NCI-H1694 (cell line): ENCODE measurements around the gene GPR150.
"Not testable (repeated sequence)": the region's sequence is repeated elsewhere in the genome, so short reads cannot be mapped to it uniquely, and the experiment has no call there.

Experiments
- DNase-seq: peaks from one replicate; lab custom pipeline; 2025; lab: John Stamatoyannopoulos, UW

The GPR150 gene

GRCh38 chr5:95623706-95624105, 3.8 kb downstream of the GPR150 start:
- DNase-seq = no peak

DNA sequence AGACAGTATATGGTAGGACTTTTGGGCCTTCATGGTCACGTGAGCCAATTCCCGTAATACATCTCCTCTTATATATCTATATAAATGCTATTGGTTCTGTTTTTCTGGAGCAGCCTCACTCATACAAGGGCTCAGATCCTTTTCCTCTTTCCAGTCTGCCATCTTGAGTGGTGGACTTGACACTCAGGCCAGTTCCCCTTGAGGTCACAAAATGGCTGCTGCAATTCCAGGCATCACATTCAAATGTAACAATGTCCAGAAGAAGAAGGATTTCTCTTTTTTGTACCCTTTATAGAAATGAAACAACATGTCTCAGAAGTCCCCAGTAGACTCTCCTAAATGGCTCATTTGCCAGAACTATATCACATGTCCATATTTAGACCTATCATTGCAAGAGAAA, 4.5 kb downstream of the GPR150 start:
- DNase-seq = no peak

DNA sequence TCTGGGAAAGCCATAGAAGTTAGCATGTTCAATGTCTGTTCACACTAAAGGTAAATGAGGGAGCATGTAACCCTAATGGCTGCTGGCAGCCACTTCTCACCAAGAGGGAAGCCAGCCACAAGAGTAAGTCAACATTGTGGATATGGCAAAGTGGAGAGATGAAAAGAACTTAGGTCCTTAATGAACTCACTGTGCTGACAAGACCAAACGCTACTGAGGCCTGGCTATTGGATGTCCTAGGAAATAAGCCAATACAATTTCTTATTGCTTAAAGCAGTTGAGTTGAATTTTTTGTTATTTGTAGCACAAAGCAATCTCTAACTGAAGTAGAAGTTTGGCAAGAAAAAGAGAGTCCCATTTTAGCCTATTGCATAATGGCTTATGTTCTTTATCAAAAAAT, 6.8 kb downstream of the GPR150 start:
- DNase-seq = no peak

GRCh38 chr5:95627971-95628810, 8.3 kb downstream of the GPR150 start:
- DNase-seq = no peak

DNA sequence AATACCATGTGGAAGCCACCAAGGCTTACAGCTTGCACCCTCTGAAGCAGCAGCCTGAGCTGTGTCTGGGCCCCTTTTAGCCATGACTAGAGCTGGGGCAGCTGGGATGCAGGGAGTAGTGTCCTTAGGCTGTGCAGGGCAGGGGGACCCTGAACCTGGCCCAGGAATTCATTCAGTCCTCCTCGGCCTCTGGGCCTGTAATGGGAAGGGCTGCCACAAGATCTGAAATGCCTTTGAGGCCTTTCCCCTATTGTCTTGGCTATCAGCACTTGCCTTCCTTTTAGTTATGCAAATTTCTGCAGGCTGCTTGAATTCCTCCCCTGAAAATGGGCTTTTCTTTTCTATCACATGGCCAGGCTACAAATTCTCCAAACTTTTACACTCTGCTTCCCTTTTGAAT, 9.0 kb downstream of the GPR150 start:
- DNase-seq = no peak

DNA sequence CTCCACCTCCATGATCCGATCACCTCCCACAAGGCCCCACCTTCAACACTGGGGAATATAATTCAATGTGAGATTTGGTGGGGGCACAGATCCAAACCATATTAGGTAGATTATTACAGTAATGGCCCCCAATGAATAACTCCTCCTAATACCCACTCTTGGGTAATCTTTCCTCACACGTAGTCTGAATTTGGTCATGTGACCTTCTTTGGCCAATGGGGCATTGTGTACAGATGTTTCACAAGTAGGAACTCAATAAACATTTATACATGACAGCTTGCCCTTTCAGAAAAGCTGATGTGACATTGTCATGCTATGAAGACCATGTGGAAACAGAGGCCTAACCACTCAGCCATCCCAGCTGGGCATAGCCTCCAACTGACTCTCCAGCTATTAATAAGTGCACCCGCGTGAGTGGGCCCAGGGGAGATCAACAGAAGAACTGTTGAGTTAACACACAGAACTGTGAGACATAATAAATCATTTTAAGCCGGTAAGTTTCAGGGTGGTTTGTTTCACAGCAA, 10.6 kb downstream of the GPR150 start:
- DNase-seq = no peak

DNA sequence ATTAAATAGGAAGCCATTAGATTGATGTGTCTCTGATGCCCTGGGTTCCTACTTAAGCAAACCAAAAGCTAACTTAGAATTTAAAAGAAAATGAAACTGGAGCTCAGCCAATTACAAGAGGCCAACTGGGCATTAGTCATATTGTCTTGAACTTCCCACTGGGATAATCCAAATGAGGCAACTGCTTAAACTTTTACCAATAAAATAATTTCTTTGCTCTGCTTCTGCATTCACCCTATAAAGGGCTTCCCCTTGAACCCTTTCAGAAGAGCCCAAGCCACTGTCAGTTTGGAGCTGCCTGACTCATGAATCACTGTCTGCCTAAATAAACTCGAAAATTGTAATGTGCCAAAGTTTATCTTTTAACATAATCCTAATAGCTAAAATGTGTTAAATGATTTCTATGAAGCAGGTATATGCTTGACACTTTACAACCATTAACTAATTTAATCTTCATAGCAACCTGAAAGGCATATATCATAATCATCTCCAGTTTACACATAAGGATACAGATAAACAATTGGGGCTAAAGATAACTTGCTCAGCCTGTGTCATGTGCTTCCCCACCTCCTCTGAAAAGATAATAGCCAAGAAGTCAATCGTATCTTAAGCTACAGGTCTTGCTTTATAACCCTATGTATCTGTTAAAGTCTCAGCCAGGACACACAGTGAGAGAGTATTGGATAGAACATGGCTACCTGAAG, 11.5 kb downstream of the GPR150 start:
- no peak for DNase-seq

- no peak for DNase-seq
Observed at GRCh38 chr5:95631991-95632675, 12.2 kb downstream of the GPR150 start.

DNA sequence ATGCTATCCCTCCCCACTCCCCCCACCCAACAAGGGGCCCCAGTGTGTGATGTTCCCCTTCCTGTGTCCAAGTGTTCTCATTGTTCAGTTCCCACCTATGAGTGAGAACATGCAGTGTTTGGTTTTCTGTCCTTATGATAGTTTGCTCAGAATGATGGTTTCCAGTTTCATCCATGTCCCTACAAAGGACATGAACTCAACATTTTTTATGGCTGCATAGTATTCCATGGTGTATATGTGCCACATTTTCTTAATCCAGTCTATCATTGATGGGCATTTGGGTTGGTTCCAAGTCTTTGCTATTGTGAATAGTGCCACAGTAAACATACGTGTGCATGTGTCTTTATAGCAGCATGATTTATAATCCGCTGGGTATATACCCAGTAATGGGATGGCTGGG, 13.1 kb downstream of the GPR150 start:
- not testable (repeated sequence) for DNase-seq

DNA sequence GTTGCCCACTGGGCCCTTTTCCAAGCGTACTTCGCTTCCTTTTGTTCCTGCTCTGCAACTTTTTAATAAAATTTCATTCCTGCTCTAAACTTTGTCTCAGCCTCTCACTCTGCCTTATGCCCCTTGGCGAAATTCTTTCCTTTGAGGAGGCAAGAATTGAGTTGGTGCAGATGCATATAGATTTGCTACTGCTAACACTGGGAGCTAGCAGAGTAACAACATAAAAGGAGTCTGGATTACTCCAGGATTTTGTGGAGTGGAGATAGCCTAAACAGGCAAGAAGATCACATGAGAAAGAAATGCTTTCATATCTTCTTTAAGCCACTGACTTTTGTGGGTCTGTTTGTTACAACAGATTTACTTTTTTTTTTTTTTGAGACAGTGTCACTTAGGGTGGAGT, 13.8 kb downstream of the GPR150 start:
- DNase-seq = no peak

- no peak for DNase-seq
Observed at GRCh38 chr5:95634081-95634480, 14.2 kb downstream of the GPR150 start.

- DNase-seq = no peak
Observed at GRCh38 chr5:95638632-95639031, 18.7 kb downstream of the GPR150 start.

DNA sequence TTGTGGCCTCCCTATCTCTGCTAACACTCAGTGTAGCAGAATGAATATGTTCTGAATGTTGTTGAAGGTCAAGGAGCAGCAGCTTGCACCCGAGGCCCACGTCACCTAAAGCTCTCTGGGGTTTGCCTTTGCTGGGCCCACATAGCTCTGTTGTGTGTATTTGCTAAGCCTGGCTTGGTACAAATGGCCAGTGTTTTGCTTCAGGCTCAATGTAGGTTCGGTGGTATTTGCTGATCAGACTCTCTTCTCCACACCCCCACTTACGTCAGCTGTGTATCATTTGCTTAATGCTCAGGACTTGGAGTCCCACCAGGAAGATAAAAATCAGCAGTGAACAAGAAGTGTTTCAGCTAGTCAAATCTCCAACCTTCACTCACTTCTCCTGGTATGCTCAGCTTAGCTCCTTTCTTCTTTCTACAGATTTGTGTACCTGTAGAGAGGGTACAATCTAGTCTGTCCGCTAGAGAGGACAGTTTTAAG, 21.9 kb downstream of the GPR150 start:
- no peak for DNase-seq

DNA sequence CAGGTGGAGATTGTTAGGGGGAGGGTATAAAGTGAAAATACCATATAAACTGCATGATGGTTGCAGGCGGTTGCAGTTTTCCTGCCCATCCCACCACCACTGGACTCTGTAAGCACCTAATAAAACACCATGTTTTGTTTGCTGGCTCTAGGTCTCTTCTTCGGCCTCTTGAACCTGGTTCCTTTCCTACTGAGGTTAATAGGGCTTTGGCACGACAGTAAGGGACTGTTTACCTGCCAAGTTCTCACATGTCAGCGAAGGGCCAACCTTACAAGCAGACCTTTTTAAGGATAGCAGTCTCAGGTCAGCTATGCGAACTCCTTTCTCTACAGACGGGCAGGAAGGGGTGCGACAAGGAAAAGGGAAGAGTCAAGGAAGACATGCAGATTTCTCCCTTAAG, 23.3 kb downstream of the GPR150 start:
- DNase-seq = no peak

GRCh38 chr5:95644351-95645042, 24.6 kb downstream of the GPR150 start:
- DNase-seq = no peak

DNA sequence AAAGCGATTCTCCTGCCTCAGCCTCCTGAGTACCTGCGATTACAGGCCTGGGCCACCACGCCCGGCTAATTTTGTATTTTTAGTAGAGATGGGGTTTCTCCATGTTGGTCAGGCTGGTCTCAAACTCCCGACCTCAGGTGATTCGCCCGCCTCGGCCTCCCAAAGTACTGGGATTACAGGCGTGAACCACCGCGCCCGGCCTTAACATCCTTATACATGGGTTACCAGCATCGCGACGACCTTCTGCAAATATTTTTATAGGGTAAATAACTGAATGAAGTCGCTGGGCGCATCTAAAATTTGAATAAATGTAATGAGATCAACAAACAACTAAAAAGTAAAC, 26.3 kb downstream of the GPR150 start:
- DNase-seq = not testable (repeated sequence)

- peak; percentile 18 for DNase-seq
Observed at GRCh38 chr5:95646569-95647431, 26.9 kb downstream of the GPR150 start, which contains the start of gene RFESD. RFESD (plus strand) TSS chr5:95646777; CDS start chr5:95652272, 5,495 bp downstream.

DNA sequence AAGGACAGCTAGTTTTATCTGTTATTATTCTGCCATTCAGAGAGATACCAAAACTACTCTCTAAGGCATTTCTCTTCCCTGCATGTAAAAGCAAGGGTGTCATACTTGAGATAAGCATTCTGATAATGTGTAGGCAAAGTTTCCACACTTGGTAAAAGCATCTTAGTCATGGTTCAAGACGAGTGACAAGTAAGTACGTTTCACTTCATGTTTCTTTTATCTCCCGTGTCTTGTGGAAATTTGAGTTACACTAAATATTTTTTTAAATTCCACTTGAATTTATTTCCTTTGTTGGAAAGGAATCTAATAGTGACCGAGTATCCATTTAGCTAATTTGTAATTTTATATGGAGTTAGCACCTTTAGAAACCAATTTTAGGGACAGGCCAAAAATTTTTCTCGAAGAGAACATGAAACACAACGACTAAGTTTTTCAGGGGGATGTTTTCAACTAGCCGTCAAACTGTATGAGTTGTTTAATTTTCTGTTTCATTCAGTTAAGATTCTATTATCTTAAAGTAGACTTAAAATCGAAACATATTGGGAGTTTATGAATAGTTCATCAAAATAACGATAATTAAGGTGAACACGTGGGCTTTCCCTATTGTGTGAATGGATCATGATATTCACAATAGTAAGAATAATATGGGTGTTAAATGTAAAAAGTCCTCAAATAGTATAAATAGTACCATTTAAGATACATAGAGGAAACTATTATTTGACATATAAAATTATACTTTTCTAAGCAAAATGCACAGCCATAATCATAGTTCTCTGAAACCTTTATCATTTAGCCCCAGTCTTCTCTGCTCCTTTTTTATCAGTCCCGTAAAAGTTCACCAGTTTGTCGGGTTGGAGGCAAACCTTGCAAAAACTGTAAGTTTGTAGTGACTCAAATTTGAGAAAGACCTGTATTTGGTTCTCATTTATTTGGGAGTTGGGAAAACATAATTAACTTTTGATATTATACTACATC, 28.3 kb downstream of the GPR150 start:
- no peak for DNase-seq

DNA sequence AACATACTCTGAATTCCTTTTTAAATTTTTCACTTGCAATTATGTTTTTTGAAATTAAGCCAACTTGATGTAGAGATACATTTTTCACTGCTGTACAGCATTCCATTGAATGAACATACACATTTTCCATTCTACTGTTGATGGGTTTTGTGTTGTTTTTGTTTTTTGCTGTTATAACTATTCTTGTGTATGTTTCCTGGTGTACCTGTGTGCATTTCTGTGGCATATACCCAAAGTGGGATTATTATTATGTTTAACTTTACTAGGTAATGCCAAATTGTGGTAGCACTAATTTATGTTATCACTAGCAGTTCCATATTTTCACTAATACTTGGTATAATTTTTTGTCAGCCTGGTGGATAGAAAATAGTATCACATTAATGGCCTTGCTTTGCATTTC, 29.4 kb downstream of the GPR150 start:
- no peak for DNase-seq
